SJCRH30 (cell line): Measurements from ENCODE around the gene SPOCK2. TPM values are rescaled to one million over a fixed set of nuclear protein-coding genes. Genes with fewer than 3 reads are reported as not detected.

Experiments used
- DNase-seq, 2 experiments: peaks; one replicate each; pipeline ENCODE4 v3.0.0-alpha.2; 2015 to 2020
- H3K27ac ChIP-seq: fragments of 250-450 bp; sonication (Bioruptor Pico); 2 replicates; pipeline ENCODE4 v1.5.1; 2020; ENCODE audit warnings: mild to moderate bottlenecking, moderate library complexity
- H3K27me3 ChIP-seq: fragments of 250-450 bp; sonication (Bioruptor Pico); 2 replicates; pipeline ENCODE4 v1.5.1; 2020; ENCODE audit warnings: mild to moderate bottlenecking, moderate library complexity
- H3K36me3 ChIP-seq: fragments of 250-450 bp; sonication (Bioruptor Pico); 2 replicates; pipeline ENCODE4 v1.5.1; 2020; ENCODE audit warnings: mild to moderate bottlenecking, moderate library complexity
- H3K4me1 ChIP-seq: fragments of 250-450 bp; sonication (Bioruptor Pico); 2 replicates; pipeline ENCODE4 v1.5.1; 2020; ENCODE audit warnings: mild to moderate bottlenecking, moderate library complexity
- H3K4me3 ChIP-seq: fragments of 250-450 bp; sonication (Bioruptor Pico); 2 replicates; pipeline ENCODE4 v1.5.1; 2020; ENCODE audit warnings: mild to moderate bottlenecking, moderate library complexity
- H3K9me3 ChIP-seq: fragments of 250-450 bp; sonication (Bioruptor Pico); replicated peaks from 2 replicates; pipeline ENCODE4 v1.5.1; 2020; ENCODE audit warnings: mild to moderate bottlenecking, moderate library complexity
- total RNA-seq: library from RNA; depleted of rRNA; stranded (reverse); fragments of >200 nt; shearing (Covaris generic); gene quantifications from 2 replicates; pipeline ENCODE4 v1.2.3, GENCODE V29; 2014

The SPOCK2 gene
- total RNA-seq, 1 experiment from 2014 or later = 15.5 TPM

GRCh38 chr10:72049969-72050781, 38.2 kb downstream of the SPOCK2 start:
- Histone ChIP-seq H3K4me1 (peaks cover 2% of the 10 kb centered on the region; the same call in 1 of the 2 replicates), H3K27ac (no peak overlapping the region), H3K27me3 (no peaks in the 10 kb centered on the region), H3K9me3 (no peaks in the 10 kb centered on the region), H3K36me3 (no peaks in the 10 kb centered on the region), H3K4me3 (no peak overlapping the region)
- peak in 1 of 2 experiments; percentile 50 for DNase-seq

- no peaks in the 10 kb centered on the region for H3K9me3 ChIP-seq
- H3K4me3 ChIP-seq = no peak overlapping the region
- no peak overlapping the region for H3K27ac ChIP-seq
- no peaks in the 10 kb centered on the region for H3K27me3 ChIP-seq
- H3K36me3 ChIP-seq = no peaks in the 10 kb centered on the region
- peaks cover 2% of the 10 kb centered on the region; the same call in 1 of the 2 replicates for H3K4me1 ChIP-seq
- no peak for DNase-seq
Observed at GRCh38 chr10:72049472-72049871, 38.9 kb downstream of the SPOCK2 start.

- Histone ChIP-seq H3K4me1 (peaks cover 2% of the 10 kb centered on the region; the same call in 1 of the 2 replicates), H3K36me3 (no peaks in the 10 kb centered on the region), H3K4me3 (no peak overlapping the region), H3K27me3 (no peaks in the 10 kb centered on the region), H3K27ac (no peak overlapping the region), H3K9me3 (no peaks in the 10 kb centered on the region)
- DNase-seq = peak; percentile 82 to 97
Observed at GRCh38 chr10:72048450-72049124, 39.8 kb downstream of the SPOCK2 start.

- H3K4me1 ChIP-seq = no peaks in the 10 kb centered on the region
- no peak overlapping the region for H3K4me3 ChIP-seq
- H3K27ac ChIP-seq = no peak overlapping the region
- H3K36me3 ChIP-seq = no peaks in the 10 kb centered on the region
- DNase-seq = no peak
- H3K27me3 ChIP-seq = no peaks in the 10 kb centered on the region
- no peaks in the 10 kb centered on the region for H3K9me3 ChIP-seq
Observed at GRCh38 chr10:72045586-72045985, 42.8 kb downstream of the SPOCK2 start.

GRCh38 chr10:72044417-72045041, 43.8 kb downstream of the SPOCK2 start:
- Histone ChIP-seq H3K9me3 (no peaks in the 10 kb centered on the region), H3K27ac (no peak overlapping the region), H3K4me1 (no peaks in the 10 kb centered on the region), H3K4me3 (no peak overlapping the region; the same call in 1 of the 2 replicates), H3K27me3 (no peaks in the 10 kb centered on the region), H3K36me3 (no peaks in the 10 kb centered on the region)
- DNase-seq = peak; percentile 43 to 53

GRCh38 chr10:72043016-72043834, 45.1 kb downstream of the SPOCK2 start:
- no peaks in the 10 kb centered on the region for H3K36me3 ChIP-seq
- no peaks in the 10 kb centered on the region for H3K4me1 ChIP-seq
- no peak for DNase-seq
- H3K27me3 ChIP-seq = no peaks in the 10 kb centered on the region
- H3K4me3 ChIP-seq = no peak overlapping the region
- no peaks in the 10 kb centered on the region for H3K9me3 ChIP-seq
- H3K27ac ChIP-seq = no peak overlapping the region

GRCh38 chr10:72041491-72041890, 46.9 kb downstream of the SPOCK2 start:
- H3K4me1 ChIP-seq = no peaks in the 10 kb centered on the region
- no peaks in the 10 kb centered on the region for H3K36me3 ChIP-seq
- no peaks in the 10 kb centered on the region for H3K9me3 ChIP-seq
- no peak overlapping the region for H3K4me3 ChIP-seq
- no peak overlapping the region for H3K27ac ChIP-seq
- H3K27me3 ChIP-seq = no peaks in the 10 kb centered on the region
- DNase-seq = no peak

GRCh38 chr10:72039377-72039776, 49.0 kb downstream of the SPOCK2 start:
- Histone ChIP-seq H3K36me3 (no peaks in the 10 kb centered on the region), H3K9me3 (no peaks in the 10 kb centered on the region), H3K4me1 (no peaks in the 10 kb centered on the region), H3K27me3 (peaks cover 4% of the 10 kb centered on the region; the same call in 1 of the 2 replicates), H3K27ac (no peak overlapping the region), H3K4me3 (no peak overlapping the region)
- no peak for DNase-seq

GRCh38 chr10:72038458-72039001, 49.8 kb downstream of the SPOCK2 start:
- no peak overlapping the region for H3K27ac ChIP-seq
- peaks cover 4% of the 10 kb centered on the region; the same call in 1 of the 2 replicates for H3K27me3 ChIP-seq
- no peaks in the 10 kb centered on the region for H3K4me1 ChIP-seq
- no peaks in the 10 kb centered on the region for H3K36me3 ChIP-seq
- no peak for DNase-seq
- no peaks in the 10 kb centered on the region for H3K9me3 ChIP-seq
- H3K4me3 ChIP-seq = no peak overlapping the region

- H3K9me3 ChIP-seq = no peaks in the 10 kb centered on the region
- no peak overlapping the region for H3K27ac ChIP-seq
- no peaks in the 10 kb centered on the region for H3K4me1 ChIP-seq
- H3K4me3 ChIP-seq = no peak overlapping the region
- no peaks in the 10 kb centered on the region for H3K36me3 ChIP-seq
- peaks cover 4% of the 10 kb centered on the region; the same call in 1 of the 2 replicates for H3K27me3 ChIP-seq
- no peak for DNase-seq
Observed at GRCh38 chr10:72037811-72038210, 50.5 kb downstream of the SPOCK2 start.

GRCh38 chr10:72037266-72037665, 51.1 kb downstream of the SPOCK2 start:
- Histone ChIP-seq H3K27me3 (peaks cover 4% of the 10 kb centered on the region; the same call in 1 of the 2 replicates), H3K9me3 (no peaks in the 10 kb centered on the region), H3K4me1 (no peaks in the 10 kb centered on the region), H3K36me3 (no peaks in the 10 kb centered on the region), H3K27ac (no peak overlapping the region), H3K4me3 (no peak overlapping the region)
- DNase-seq = no peak

- DNase-seq = no peak
- Histone ChIP-seq H3K4me3 (no peak overlapping the region), H3K36me3 (no peaks in the 10 kb centered on the region), H3K27ac (no peak overlapping the region), H3K9me3 (no peaks in the 10 kb centered on the region), H3K4me1 (no peaks in the 10 kb centered on the region), H3K27me3 (peaks cover 6% of the 10 kb centered on the region; the same call in 1 of the 2 replicates)
Observed at GRCh38 chr10:72035252-72035887, 53.0 kb downstream of the SPOCK2 start.

GRCh38 chr10:72034761-72035160, 53.6 kb downstream of the SPOCK2 start:
- Histone ChIP-seq H3K4me1 (no peaks in the 10 kb centered on the region), H3K36me3 (no peaks in the 10 kb centered on the region), H3K27me3 (peaks cover 6% of the 10 kb centered on the region; the same call in 1 of the 2 replicates), H3K9me3 (no peaks in the 10 kb centered on the region), H3K27ac (no peak overlapping the region), H3K4me3 (no peak overlapping the region)
- no peak for DNase-seq
